Neutrophil (primary cell): ENCODE results near the gene DIO1.

ENCODE experiments used
- H3K27ac ChIP-seq: fragments of 200-600 bp; sonication (generic); 2 replicates; pipeline ENCODE4 v1.5.1; 2016; ENCODE audit warnings: mild to moderate bottlenecking, moderate library complexity
- H3K27me3 ChIP-seq: fragments of 200-600 bp; sonication (generic); 2 replicates; pipeline ENCODE4 v1.6.0; 2016; ENCODE audit warnings: mild to moderate bottlenecking
- H3K36me3 ChIP-seq: fragments of 200-600 bp; sonication (generic); 2 replicates; pipeline ENCODE4 v1.5.1; 2017
- H3K4me1 ChIP-seq, 2 experiments: fragments of 200-600 bp in 1 of 2; sonication (generic) in 1 of 2; 1 replicate in 1 of 2; 2 replicates in 1 of 2; pipeline versions ENCODE4 v1.5.1 to v1.6.1; 2013 to 2016; ENCODE audit warnings: low read depth in 1 of 2, low read length in 1 of 2, mild to moderate bottlenecking in 1 of 2, moderate library complexity in 1 of 2; ENCODE audit not compliant: control insufficient read depth in 1 of 2, insufficient read depth in 1 of 2
- H3K4me3 ChIP-seq, 2 experiments: fragments of 200-600 bp in 1 of 2; sonication (generic) in 1 of 2; 1 replicate in 1 of 2; 2 replicates in 1 of 2; pipeline ENCODE4 v1.5.1; 2013 to 2016; ENCODE audit warnings: low read depth in 1 of 2, low read length in 1 of 2, mild to moderate bottlenecking in 1 of 2, moderate library complexity in 1 of 2
- H3K9me3 ChIP-seq: fragments of 200-600 bp; sonication (generic); 2 replicates; pipeline ENCODE4 v1.5.1; 2016
- CTCF ChIP-seq: fragments of 200-600 bp; sonication (generic); IDR thresholded peaks from 2 replicates; pipeline ENCODE4 v1.5.1; 2016; ENCODE audit warnings: antibody characterized with exemption

The DIO1 gene

DNA sequence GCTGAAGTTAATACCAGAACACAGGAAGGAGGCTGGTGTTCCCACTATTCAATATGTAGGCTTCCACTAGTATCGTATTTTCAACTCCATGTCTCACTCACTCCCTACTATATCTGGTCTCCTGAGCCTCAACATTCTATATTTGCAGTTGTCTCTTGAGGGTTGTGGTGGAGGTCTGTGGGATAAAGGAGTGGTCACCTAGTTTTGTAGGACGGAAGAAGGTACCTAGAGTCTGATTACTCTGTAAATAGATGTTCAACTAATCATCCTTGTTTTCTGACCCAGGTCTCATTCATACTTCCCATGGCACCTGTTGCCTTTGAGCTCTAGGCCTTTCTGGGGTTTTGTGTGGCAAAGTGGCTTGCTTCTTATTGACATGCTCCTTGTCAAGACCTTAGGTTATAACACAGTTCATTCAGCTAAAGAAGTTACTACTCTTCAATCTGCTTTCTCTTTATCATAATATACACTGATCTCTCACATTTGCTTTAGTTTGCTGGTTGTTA, 33.4 kb downstream of the DIO1 start:
- Histone ChIP-seq H3K4me3 (no peak overlapping the region), H3K27me3 (no peaks in the 10 kb centered on the region), H3K4me1 (no peaks in the 10 kb centered on the region), H3K9me3 (no peaks in the 10 kb centered on the region), H3K27ac (no peak overlapping the region), H3K36me3 (peaks cover 36% of the 10 kb centered on the region)
- no peak for TF ChIP-seq CTCF

DNA sequence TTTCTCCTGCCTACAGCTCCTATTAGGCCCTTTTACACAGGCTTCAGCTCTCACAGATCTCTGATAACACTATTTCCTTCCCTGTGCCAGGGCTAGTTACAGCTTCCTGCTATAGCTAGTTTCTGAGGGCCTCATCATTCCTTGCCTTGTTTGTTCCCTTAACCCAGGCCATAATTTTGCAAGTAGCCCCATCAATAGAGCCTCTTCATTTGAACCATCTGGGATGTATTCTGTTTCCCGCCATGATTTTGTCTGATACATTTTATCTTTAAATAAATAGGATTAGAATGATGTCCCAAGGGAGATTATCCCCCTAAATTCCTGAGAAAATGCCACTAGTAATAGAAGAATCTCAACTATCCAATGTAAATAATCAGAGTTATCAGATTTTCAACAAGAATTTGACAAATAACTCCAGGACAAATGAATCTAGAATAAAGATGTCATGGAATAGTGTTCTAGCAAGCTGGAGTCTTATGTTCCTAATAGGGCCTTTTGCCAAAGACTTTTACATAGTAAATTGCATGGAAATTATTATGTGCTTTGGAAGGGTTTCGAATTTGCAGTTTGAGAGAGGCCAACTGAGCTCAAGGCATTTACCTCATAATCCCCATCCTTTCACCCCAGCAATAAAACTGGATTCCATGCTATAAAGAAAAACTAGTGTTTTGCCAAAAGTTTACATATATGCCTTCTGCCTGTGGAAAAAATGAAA, 35.4 kb downstream of the DIO1 start:
- no peaks in the 10 kb centered on the region for H3K9me3 ChIP-seq
- H3K36me3 ChIP-seq, result peaks cover 24% of the 10 kb centered on the region
- H3K4me3 ChIP-seq, result no peak overlapping the region
- no peaks in the 10 kb centered on the region for H3K27me3 ChIP-seq
- TF ChIP-seq CTCF, result no peak
- no peak overlapping the region for H3K27ac ChIP-seq
- H3K4me1 ChIP-seq, result no peaks in the 10 kb centered on the region

DNA sequence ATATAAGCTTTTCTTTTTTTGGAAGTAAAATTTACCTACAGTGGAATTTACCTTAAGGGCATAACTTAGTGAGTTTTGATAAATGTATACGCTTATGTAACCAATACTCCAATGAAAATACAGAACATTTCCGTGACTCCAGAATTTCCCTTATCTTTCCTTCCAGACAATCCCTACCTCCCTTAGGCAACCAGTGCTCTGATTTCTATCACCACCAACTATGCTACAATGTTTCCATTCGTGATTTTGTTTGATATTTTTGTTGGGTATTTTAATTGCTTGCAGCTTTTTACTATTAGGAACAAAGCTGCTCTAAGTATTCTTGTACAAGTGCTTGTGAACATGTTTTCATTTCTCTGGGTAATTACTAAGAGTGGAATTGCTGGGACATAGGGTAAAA, 36.9 kb downstream of the DIO1 start:
- no peaks in the 10 kb centered on the region for H3K27me3 ChIP-seq
- no peak overlapping the region for H3K27ac ChIP-seq
- no peaks in the 10 kb centered on the region for H3K9me3 ChIP-seq
- no peaks in the 10 kb centered on the region for H3K4me1 ChIP-seq
- TF ChIP-seq CTCF, result no peak
- H3K36me3 ChIP-seq, result peaks cover 24% of the 10 kb centered on the region
- H3K4me3 ChIP-seq, result no peak overlapping the region

DNA sequence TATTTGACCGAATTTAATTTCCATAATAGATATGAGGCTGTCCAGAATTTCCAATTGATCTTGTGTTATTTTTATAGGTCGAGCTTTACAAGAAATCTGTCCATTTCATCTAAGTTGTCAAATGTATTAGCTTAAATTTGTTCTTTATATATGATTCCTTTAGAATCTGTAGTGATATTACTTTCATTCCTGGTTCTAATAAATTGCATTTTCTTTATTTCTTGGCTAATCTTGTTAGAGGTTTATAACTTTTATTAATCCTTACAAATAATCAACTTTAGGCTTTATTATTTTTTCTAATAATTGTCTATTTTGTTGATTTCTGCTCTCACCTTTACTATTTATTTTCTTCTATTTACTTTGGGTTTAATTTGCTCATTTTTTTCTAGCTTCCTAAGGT, 37.5 kb downstream of the DIO1 start:
- Histone ChIP-seq H3K27me3 (no peaks in the 10 kb centered on the region), H3K27ac (no peak overlapping the region), H3K4me3 (no peak overlapping the region), H3K9me3 (no peaks in the 10 kb centered on the region), H3K4me1 (no peaks in the 10 kb centered on the region), H3K36me3 (peaks cover 24% of the 10 kb centered on the region)
- no peak for TF ChIP-seq CTCF

GRCh38 chr1:53934170-53934765, 40.3 kb downstream of the DIO1 start:
- Histone ChIP-seq H3K4me3 (no peak overlapping the region), H3K27ac (no peak overlapping the region), H3K27me3 (no peaks in the 10 kb centered on the region), H3K4me1 (no peaks in the 10 kb centered on the region), H3K9me3 (no peaks in the 10 kb centered on the region), H3K36me3 (peaks cover 23% of the 10 kb centered on the region)
- TF ChIP-seq CTCF, result no peak
